Mucosa of rectum (tissue), 2 donors: ENCODE measurements around the gene ADCY1.

Source experiments
- H3K27ac ChIP-seq, 2 donors: one replicate each; pipeline ENCODE4 v1.7.0; 2013; ENCODE audit warnings: inconsistent platforms in 2 of 2, low read depth in 2 of 2, low read length in 2 of 2
- H3K27me3 ChIP-seq, 2 donors: one replicate each; pipeline ENCODE4 v1.7.0; 2013; ENCODE audit warnings: low read length in 2 of 2; ENCODE audit not compliant: control insufficient read depth in 2 of 2, insufficient read depth in 2 of 2
- H3K36me3 ChIP-seq, 2 donors: one replicate each; pipeline ENCODE4 v1.7.0; 2013; ENCODE audit warnings: low read length in 2 of 2; ENCODE audit not compliant: control insufficient read depth in 2 of 2, insufficient read depth in 2 of 2
- H3K4me1 ChIP-seq, 2 donors: one replicate each; pipeline ENCODE4 v1.7.0; 2013; ENCODE audit warnings: low read length in 2 of 2, mild to moderate bottlenecking in 1 of 2; ENCODE audit not compliant: control insufficient read depth in 2 of 2, insufficient read depth in 2 of 2
- H3K4me3 ChIP-seq, 2 donors: one replicate each; pipeline ENCODE4 v1.7.0; 2013; ENCODE audit warnings: low read length in 2 of 2
- H3K9ac ChIP-seq, 2 donors: one replicate each; pipeline ENCODE4 v1.7.0; 2013; ENCODE audit warnings: low read length in 2 of 2, low read depth in 1 of 2, mild to moderate bottlenecking in 1 of 2
- H3K9me3 ChIP-seq, 2 donors: one replicate each; pipeline ENCODE4 v1.7.0; 2013; ENCODE audit warnings: low read length in 2 of 2; ENCODE audit not compliant: control insufficient read depth in 2 of 2
- donor health status: healthy.
- donor health status: Normal muscosa, but diverticular disease.

The ADCY1 gene

DNA sequence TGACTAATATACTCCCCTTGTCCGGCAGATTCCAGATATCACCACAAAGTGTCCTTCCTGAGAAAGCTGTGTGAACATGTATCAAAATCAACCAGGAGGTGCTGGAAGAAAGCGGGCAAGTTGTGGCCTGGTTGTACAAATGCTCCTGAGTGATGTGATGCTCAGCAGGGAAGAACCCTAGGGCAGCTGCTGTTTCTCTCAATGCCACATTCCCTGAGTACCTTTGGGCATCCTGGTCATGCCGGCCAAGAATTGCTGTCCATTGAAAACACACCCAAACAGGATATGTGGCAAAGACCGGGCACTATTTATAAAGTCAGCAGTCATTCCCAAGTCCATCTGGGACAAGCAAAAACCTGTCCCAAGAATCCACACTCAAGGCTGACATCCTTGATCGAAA, 7.8 kb upstream of the ADCY1 start:
- H3K27ac ChIP-seq, result no peak overlapping the region
- H3K9me3 ChIP-seq, result no peaks in the 10 kb centered on the region
- no peaks in the 10 kb centered on the region for H3K27me3 ChIP-seq
- H3K9ac ChIP-seq, result no peak overlapping the region
- no peaks in the 10 kb centered on the region for H3K36me3 ChIP-seq
- H3K4me1 ChIP-seq, result no peaks in the 10 kb centered on the region
- H3K4me3 ChIP-seq, result no peak overlapping the region

DNA sequence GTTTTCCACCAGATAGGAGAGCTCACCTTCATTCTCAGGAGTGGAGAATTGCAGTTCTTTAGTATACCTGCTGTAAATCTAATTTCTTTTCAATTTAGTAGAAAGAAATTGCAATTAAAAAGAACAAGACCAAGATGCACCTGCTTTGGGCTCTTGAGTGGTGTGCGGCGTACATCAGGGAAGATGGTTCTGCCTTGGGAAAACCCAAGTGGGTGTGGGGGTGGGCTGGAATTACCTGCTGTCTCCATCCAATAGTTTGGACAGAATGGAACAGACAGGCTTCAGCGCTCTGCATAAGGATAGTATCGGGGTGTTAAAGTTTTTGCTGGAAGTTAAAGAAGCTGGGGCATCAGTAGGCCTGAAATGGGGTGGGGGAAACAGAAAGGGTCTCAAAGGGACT, 7.2 kb upstream of the ADCY1 start:
- no peak overlapping the region for H3K27ac ChIP-seq
- no peaks in the 10 kb centered on the region for H3K27me3 ChIP-seq
- no peak overlapping the region for H3K9ac ChIP-seq
- no peaks in the 10 kb centered on the region for H3K9me3 ChIP-seq
- H3K4me3 ChIP-seq, result no peak overlapping the region
- no peaks in the 10 kb centered on the region for H3K4me1 ChIP-seq
- no peaks in the 10 kb centered on the region for H3K36me3 ChIP-seq

DNA sequence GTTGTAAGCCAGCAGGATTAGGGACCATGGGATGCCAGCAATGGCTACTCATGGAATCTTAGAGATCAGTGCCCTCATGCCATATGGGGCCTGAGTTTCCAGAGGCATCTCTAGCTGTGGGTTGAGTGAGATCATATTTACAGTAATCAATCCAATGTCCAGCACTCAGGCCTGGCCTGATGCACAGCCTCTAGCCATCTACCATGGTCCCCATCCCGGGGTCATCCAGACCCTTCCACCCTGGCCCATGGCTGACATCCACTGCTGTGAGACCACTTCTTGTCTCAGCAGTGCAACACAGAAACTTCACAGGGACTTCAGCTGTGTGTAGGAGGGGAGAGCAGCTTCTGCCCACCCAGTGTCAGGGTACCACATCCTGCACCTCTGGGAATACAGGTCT, 6.5 kb upstream of the ADCY1 start:
- Histone ChIP-seq H3K27me3 (no peaks in the 10 kb centered on the region), H3K9me3 (no peaks in the 10 kb centered on the region), H3K27ac (no peak overlapping the region), H3K36me3 (no peaks in the 10 kb centered on the region), H3K4me1 (no peaks in the 10 kb centered on the region), H3K4me3 (no peak overlapping the region), H3K9ac (no peak overlapping the region)

DNA sequence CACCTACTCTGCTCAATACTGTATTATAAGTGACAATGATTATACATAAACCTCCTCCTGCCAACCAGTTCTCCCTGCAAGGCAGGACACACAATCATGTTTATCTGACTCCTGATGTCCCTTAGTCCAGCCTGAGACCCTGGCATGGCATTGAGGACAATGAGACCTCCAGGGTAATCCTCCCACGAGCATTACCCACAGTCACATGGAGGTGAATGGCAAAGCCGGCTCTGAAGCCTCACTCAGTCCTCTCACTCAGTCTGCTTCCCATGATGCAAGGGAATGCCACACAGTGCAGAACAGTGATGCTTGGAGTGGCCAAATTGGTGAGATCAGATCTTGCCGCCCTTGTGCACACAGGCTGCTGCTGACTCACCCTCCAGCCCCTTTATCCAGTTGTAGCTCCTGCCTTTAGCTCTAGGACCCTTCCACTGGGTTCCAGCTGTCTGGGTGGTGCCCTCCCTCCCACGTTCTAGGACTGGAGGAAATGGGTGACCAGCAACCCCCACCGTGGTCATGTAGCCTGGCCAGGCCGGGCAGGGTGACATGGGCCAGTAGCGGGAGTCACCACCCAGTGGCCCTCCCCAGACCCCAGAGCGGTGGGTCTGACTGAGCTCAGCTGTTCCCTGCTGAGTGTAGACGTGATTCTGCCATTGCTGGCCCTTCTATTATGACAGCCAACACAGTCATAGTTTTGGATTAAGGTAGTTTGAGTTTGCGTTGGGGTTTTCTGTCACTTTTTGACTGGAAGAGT, 5.5 kb upstream of the ADCY1 start:
- Histone ChIP-seq H3K27me3 (peaks cover 3 to 5% of the 10 kb centered on the region in 2 donors), H3K27ac (no peak overlapping the region), H3K4me3 (no peak overlapping the region), H3K9me3 (no peaks in the 10 kb centered on the region), H3K9ac (no peak overlapping the region), H3K36me3 (no peaks in the 10 kb centered on the region), H3K4me1 (no peaks in the 10 kb centered on the region)

DNA sequence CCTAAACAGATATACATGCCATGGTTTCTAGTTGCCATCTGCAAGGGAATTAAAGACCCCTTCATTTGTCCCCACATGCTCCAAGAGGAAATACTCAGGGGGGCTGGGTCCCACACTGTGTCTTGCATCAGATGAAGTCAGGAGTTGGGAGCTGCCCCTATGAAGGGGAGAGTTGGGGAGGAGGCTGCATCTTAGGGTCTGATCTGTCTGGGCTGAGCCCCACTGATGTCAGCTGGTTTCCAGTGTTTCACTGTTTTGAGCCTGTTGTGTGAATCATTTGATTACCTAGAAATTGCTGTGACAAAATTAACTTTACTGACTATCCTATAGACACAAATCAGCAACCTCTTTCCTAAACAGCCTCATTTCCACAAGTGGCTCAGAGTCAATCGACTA, 4.9 kb upstream of the ADCY1 start:
- Histone ChIP-seq H3K9me3 (no peaks in the 10 kb centered on the region), H3K9ac (no peak overlapping the region), H3K36me3 (no peaks in the 10 kb centered on the region), H3K27ac (no peak overlapping the region), H3K4me3 (no peak overlapping the region), H3K27me3 (peaks cover 5 to 7% of the 10 kb centered on the region in 2 donors), H3K4me1 (no peaks in the 10 kb centered on the region)

DNA sequence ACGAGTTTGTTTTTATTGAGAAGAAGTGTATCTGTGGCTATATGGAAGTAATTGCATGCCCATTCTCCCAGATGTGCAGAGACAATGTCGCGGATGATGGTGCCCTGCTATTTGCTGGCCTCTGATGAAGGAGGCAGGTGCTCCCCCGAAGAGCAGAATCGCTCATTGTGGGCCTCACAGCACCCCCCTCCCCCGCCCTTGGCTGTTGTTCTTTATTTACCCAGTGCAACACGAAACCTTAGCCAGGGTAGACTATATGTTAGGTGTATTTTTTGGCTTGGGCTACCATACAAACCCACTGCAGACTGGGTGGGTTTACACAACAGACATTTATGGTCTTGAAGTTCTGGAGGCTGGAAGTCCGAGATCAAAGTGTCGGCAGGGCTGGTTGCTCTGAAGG, 3.4 kb upstream of the ADCY1 start:
- H3K36me3 ChIP-seq, result no peaks in the 10 kb centered on the region
- H3K4me1 ChIP-seq, result peaks cover 0 to 6% of the 10 kb centered on the region in 2 donors
- no peak overlapping the region for H3K27ac ChIP-seq
- H3K9me3 ChIP-seq, result no peaks in the 10 kb centered on the region
- H3K27me3 ChIP-seq, result peaks cover 11 to 18% of the 10 kb centered on the region in 2 donors
- no peak overlapping the region for H3K9ac ChIP-seq
- no peak overlapping the region for H3K4me3 ChIP-seq

DNA sequence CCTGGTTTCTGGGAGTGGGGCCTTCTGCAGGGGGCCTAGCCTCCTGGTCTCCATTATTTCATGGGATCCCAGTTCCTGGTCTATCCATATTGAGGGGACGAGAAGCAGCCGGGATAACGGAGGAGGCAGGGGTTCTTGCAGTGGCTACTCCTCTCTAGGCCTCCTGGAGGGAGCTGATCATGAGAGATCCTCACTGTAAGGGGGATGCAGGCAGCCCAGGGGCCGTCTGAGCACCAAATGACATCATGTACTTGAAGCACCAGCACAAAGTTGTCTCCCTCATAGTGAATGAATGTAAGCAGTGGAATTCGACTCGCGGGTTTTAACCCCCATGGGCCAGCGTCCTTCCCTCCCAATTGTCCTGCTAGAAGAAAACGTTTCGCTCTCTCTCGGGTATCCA, 964 bp upstream of the ADCY1 start:
- H3K9ac ChIP-seq, result no peak overlapping the region
- H3K4me1 ChIP-seq, result peaks cover 0 to 6% of the 10 kb centered on the region in 2 donors
- no peaks in the 10 kb centered on the region for H3K9me3 ChIP-seq
- H3K4me3 ChIP-seq, result no peak overlapping the region
- no peaks in the 10 kb centered on the region for H3K36me3 ChIP-seq
- H3K27me3 ChIP-seq, result peaks cover 20 to 27% of the 10 kb centered on the region in 2 donors
- no peak overlapping the region for H3K27ac ChIP-seq

DNA sequence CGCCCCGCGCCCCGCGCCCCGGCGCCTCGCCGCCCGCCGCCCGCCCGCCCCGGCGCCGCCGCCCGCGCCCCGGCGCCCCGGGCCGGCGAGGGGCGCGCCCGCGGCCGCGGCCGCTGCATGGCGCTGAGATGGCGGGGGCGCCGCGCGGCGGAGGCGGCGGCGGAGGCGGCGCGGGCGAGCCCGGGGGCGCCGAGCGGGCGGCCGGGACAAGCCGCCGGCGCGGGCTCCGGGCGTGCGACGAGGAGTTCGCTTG, 174 bp downstream of the ADCY1 start:
- H3K27me3 ChIP-seq, result peaks cover 20 to 27% of the 10 kb centered on the region in 2 donors
- H3K36me3 ChIP-seq, result no peaks in the 10 kb centered on the region
- no peak overlapping the region for H3K4me3 ChIP-seq
- H3K9me3 ChIP-seq, result no peaks in the 10 kb centered on the region
- H3K27ac ChIP-seq, result no peak overlapping the region
- H3K4me1 ChIP-seq, result peaks cover 0 to 6% of the 10 kb centered on the region in 2 donors
- H3K9ac ChIP-seq, result no peak overlapping the region

DNA sequence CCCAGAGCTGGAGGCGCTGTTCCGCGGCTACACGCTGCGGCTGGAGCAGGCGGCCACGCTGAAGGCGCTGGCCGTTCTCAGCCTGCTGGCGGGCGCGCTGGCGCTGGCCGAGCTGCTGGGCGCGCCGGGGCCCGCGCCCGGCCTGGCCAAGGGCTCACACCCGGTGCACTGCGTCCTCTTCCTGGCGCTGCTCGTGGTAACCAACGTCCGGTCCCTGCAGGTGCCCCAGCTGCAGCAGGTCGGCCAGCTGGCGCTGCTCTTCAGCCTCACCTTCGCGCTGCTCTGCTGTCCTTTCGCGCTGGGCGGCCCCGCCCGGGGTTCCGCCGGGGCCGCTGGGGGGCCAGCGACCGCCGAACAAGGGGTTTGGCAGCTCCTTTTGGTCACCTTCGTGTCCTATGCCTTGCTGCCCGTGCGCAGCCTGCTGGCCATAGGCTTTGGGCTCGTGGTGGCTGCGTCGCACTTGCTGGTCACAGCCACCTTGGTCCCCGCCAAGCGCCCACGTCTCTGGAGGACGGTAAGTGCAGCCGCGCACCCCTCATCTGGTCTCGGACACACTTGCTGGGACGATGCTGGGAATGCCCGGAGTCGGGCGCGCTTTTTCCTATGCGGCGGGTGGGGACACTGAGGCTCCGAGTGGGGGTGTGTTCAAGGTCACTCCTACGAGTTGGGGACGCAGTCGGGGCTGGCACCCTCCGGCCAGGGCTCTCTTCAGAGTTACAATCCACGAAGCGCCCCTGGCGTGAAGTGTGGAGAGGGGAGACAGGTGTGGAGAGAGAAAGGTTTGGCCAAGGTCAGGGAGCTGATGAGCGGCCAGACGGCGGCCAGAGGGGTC, 717 bp downstream of the ADCY1 start:
- H3K4me3 ChIP-seq, result peak overlapping the region; percentile 44 to 48
- H3K27me3 ChIP-seq, result peaks cover 20 to 27% of the 10 kb centered on the region in 2 donors

DNA sequence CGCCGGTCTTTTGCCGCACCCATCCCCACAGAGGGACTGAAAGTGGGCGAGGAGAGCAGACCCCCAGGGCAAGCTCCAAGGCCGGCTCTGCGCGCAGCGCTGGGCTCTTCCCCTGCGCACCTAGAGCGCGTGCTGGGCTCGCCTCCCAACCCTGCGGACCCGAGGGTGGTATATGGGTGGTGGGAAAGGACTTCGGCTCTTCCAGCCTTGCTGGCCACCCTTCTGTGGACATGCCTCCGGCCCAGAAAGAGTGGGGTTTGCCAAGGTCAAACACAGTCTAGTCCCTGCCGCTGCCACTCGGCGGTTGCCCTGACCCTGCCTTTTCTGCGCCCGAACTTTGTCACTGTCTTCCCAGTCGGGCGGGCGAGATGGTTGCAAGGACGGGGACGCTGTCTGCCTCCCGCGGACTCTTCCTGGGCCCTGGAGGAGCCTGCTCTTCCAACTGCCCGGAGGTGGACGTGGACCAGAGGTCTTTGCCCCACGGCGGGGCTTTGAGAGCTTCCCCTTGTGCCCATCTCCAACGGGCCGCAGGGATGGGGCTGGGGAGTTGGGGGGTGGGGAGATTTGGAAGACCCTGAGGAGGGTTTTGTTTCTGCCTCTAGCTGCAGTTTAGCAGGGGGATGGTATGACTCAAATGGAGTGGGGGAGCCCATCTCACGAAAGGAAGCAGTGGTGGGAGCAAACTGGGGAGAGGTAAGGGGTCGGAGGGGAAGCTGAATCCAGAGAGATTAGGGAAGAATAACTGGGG, 1.5 kb downstream of the ADCY1 start:
- H3K36me3 ChIP-seq, result no peaks in the 10 kb centered on the region

More for the DNA sequence above, 717 bp downstream of the ADCY1 start:
- H3K36me3 ChIP-seq, result no peaks in the 10 kb centered on the region
- H3K27ac ChIP-seq, result no peak overlapping the region
- H3K9ac ChIP-seq, result no peak overlapping the region
- no peaks in the 10 kb centered on the region for H3K9me3 ChIP-seq
- H3K4me1 ChIP-seq, result peaks cover 0 to 6% of the 10 kb centered on the region in 2 donors

More for the DNA sequence above, 1.5 kb downstream of the ADCY1 start:
- no peaks in the 10 kb centered on the region for H3K9me3 ChIP-seq
- peaks cover 0 to 6% of the 10 kb centered on the region in 2 donors for H3K4me1 ChIP-seq
- H3K27me3 ChIP-seq, result peaks cover 20 to 27% of the 10 kb centered on the region in 2 donors
- no peak overlapping the region for H3K27ac ChIP-seq
- no peak overlapping the region for H3K9ac ChIP-seq
- H3K4me3 ChIP-seq, result no peak overlapping the region
